PFSK-1 (cell line): ENCODE measurements around the gene PCGF6.

Experiments used
- FOXP2 ChIP-seq: optimal IDR thresholded peaks from 2 replicates; pipeline ENCODE3; 2011; ENCODE audit warnings: borderline replicate concordance, control low read depth, inconsistent platforms; ENCODE audit not compliant: insufficient read depth; ENCODE audit errors: extremely low read length, extremely low read depth
- POLR2AphosphoS5 ChIP-seq: IDR thresholded peaks from 2 replicates; pipeline ENCODE4 v1.6.1; 2012; ENCODE audit warnings: low read depth, mild to moderate bottlenecking, control low read depth, low read length, moderate library complexity
- SIN3A ChIP-seq: IDR thresholded peaks from 2 replicates; pipeline ENCODE4 v1.6.1; 2012; ENCODE audit warnings: mild to moderate bottlenecking, low read length, moderate library complexity, borderline replicate concordance; ENCODE audit not compliant: insufficient read depth
- TAF1 ChIP-seq: IDR thresholded peaks from 2 replicates; pipeline ENCODE4 v1.6.1; 2012; ENCODE audit warnings: low read length, control low read depth, borderline replicate concordance; ENCODE audit not compliant: insufficient read depth

DNA sequence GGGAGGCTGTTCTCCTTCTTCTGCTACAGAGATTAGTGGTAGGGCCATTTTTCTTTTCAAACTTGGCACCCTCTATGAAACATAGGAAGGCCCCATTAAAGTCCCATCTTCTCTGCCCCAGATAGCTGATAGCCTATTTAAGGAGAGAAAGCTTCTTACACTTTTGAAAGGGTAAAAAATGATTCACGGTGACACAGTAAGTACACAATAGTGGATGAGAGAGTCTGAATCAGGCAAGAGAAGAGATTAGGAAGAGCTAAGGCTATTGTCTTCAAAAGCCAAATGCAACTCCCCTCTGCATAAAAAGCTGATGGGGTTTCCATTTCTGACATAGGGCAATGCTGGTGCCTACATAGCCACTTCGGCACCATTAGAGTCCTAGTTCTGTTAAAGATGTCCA is 70.4 kb downstream of the PCGF6 start:
- TF ChIP-seq FOXP2 (no peak), SIN3A (no peak), POLR2AphosphoS5 (no peak), TAF1 (no peak)
